Prostate gland (tissue), 2 donors: ENCODE results near the gene ABHD5.

Experiments used
- POLR2A ChIP-seq: fragments of 450-650 bp; IDR thresholded peaks from one replicate; pipeline ENCODE4 v1.6.1; 2016; ENCODE audit warnings: antibody characterized with exemption, mild to moderate bottlenecking
- POLR2AphosphoS5 ChIP-seq: sonication (generic); formaldehyde crosslinking; IDR thresholded peaks from one replicate; pipeline ENCODE4 v1.6.1; 2017; ENCODE audit warnings: antibody characterized with exemption
- TF ChIP-seq, protein P1 (sequence below), 4 experiments: fragments of 200-600 bp in 2 of 4; fragments of 450-650 bp in 2 of 4; sonication (generic) in 2 of 4; IDR thresholded peaks; 1 replicate in 3 of 4; 2 replicates in 1 of 4; pipeline ENCODE4 v1.5.1; 2016 to 2019; ENCODE audit warnings: antibody characterized with exemption in 4 of 4, mild to moderate bottlenecking in 2 of 4, moderate library complexity in 2 of 4

DNA sequence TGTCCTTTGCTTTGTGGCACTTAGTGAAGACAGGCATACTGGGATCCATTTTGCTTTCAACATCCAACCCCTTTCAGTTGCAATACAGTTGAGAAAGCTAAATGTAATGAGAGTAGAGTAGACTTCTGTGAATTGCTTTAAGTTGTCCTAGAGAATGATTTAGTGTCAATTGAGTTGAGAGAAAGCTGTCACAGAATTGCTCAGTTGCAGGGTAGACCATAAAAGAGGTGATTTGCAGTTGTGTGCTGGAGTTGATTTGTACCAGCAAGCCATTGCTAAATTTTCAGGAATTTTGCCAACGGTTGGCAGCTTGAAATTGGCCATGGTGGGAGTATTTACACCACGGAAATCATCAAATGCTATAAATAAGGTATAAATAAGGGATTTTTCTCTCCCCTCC is 2.2 kb downstream of the ABHD5 start:
- TF ChIP-seq, protein P1, sequence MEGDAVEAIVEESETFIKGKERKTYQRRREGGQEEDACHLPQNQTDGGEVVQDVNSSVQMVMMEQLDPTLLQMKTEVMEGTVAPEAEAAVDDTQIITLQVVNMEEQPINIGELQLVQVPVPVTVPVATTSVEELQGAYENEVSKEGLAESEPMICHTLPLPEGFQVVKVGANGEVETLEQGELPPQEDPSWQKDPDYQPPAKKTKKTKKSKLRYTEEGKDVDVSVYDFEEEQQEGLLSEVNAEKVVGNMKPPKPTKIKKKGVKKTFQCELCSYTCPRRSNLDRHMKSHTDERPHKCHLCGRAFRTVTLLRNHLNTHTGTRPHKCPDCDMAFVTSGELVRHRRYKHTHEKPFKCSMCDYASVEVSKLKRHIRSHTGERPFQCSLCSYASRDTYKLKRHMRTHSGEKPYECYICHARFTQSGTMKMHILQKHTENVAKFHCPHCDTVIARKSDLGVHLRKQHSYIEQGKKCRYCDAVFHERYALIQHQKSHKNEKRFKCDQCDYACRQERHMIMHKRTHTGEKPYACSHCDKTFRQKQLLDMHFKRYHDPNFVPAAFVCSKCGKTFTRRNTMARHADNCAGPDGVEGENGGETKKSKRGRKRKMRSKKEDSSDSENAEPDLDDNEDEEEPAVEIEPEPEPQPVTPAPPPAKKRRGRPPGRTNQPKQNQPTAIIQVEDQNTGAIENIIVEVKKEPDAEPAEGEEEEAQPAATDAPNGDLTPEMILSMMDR (IDR thresholded peaks at IDR 0.05), result no peak
- TF ChIP-seq POLR2AphosphoS5 (no peak), POLR2A (no peak)
